ENCODE data around the gene CD22. TPM values are rescaled to one million over a fixed set of nuclear protein-coding genes. Genes with fewer than 3 reads are reported as not detected.

Gene CD22
- total RNA-seq, 1 donor from 2014 or later, result 1.2 TPM

DNA sequence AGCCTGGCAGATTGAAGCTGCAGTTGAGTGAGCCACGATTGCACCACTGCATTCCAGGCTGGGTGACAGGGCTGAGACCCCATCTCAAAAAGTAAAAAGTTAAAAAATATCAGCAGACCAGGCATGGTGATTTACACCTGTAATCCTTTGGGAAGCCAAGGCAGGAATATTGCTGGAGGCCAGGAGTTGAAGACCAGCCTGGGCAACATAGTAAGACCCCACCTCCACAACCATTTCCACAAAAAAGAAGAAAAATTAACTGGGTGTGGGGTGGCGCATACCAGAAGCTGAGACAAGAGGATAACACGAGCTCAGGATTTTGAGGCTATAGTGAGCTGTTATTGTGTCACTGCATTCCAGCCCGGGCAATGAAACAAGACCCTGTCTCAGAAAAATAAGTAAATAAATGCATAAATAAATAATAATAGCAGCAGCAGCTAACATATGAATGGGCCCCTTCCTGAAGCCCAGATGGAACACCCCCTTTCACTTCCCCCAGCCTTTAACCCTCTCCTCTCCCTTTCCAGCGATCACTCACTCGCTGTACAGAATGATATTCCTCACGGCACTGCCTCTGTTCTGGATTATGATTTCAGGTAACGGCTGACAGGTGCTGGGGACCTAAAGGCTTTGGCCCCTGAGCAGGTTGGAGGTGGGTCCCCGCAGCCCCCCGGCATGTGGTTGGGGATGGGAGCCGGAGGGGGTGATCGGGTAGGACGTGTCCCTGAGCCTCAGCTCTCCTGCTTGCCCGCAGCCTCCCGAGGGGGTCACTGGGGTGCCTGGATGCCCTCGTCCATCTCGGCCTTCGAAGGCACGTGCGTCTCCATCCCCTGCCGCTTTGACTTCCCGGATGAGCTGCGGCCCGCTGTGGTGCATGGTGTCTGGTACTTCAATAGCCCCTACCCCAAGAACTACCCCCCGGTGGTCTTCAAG is 33.9 kb upstream of the CD22 start:
- DNase-seq (ENCODE audit: low spot score) (no peak), ATAC-seq (no peak)

- no peak for DNase-seq (ENCODE audit: low spot score)
- no peak for ATAC-seq
These were observed 33.1 kb upstream of the CD22 start for GRCh38 chr19:35295792-35296462.

DNA sequence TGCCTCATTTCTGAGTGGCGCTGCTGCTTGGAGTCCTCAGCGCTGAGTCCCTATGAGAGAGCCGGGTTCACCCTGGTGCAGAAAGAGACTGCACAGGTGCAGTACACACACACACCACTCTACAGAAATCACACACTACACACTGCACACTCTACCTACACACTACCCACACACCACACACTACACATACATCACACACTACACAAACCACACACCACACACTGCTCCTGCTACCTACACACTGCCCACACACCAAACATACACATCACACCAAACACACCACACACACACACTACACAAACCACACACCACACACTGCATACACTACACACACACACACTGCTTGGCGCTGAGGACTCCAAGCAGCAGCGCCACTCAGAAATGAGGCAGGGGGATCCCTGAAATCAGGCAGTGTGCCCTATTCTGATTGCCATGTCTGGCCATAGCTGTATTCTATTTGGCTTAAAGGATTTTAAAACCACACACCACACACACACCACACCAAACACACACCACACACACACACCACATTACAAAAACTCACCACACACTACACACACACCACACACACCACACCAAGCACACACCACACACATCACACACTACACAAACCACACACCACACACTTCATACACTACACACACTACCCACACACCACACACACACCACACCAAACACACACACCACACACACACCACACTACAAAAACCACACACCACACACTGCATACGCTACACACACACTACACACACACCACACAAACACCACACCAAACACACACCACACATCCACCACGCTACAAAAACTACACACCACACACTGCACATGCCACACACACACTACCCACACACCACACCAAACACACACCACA is 32.1 kb upstream of the CD22 start:
- ATAC-seq (no peak), DNase-seq (ENCODE audit: low spot score) (no peak)

GRCh38 chr19:35297515-35297848 is 31.5 kb upstream of the CD22 start:
- DNase-seq (ENCODE audit: low spot score), result no peak
- no peak for ATAC-seq

DNA sequence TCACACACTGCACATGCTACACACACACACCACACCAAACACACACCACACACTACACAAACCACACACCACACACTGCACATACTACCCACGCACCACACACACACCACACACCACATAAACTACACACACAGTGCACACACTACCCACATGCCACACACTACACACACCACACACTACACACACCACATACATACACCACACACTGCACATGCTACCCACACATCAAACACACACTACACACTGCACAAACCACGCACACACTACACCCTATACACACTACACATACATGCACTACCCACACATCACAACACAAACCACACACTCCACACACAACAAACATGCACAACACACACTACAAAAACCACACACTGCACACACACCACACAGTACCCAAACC is 31.1 kb upstream of the CD22 start:
- ATAC-seq, result no peak
- no peak for DNase-seq (ENCODE audit: low spot score)

GRCh38 chr19:35298561-35298972 is 30.4 kb upstream of the CD22 start:
- ATAC-seq (no peak), DNase-seq (ENCODE audit: low spot score) (no peak)

- peak; percentile 33 for ATAC-seq
- DNase-seq (ENCODE audit: low spot score), result no peak
These were observed 29.3 kb upstream of the CD22 start for GRCh38 chr19:35299523-35300338.

- no peak for ATAC-seq
- no peak for DNase-seq (ENCODE audit: low spot score)
These were observed 28.7 kb upstream of the CD22 start for GRCh38 chr19:35300339-35300649.

DNA sequence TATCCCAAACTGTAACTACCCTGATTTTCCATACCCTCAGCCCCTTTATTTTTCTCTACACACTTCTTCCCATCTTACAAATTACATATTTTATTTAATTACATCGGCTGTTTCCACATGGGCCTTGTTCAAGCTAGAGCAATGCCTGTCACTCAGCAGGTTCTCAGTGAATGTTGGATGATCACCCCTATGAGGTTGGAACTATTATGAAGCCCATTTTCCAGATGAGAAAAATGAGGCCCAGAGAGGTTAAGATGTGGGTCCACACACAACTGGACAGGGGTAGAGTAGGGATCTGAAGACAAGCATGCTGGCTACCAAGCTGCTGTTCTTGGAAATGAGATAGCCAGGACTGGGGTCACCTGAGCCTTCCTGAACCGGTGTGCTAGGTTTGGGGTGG is 27.0 kb upstream of the CD22 start:
- no peak for DNase-seq (ENCODE audit: low spot score)
- ATAC-seq, result no peak

GRCh38 chr19:35302446-35302845 is 26.5 kb upstream of the CD22 start:
- DNase-seq (ENCODE audit: low spot score), result no peak
- no peak for ATAC-seq

DNA sequence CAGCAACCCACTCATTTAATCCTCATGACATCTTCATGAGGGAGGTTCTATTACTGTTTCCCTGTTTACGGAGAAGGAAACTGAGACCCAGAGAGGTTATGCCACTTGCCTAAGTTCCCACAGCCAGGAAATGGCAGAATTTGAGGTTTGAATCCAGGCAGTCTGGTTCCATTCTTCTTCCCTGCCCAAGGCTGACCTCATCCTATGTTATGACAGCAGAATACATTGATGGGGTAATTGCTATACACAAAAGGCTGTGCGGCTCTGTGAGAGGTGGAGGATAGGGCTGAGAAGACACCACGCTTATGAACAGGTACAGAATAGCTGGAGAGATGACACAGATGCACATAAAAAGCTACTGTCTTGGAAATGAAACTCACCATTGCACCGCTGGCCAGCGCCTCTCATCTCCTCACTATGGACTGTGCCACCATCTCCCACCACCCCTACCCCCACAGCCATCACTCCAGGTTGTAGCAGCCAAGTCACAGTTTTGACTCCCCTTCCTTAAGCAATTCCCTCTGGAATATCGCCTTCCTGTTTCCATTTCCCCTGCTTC is 25.6 kb upstream of the CD22 start:
- ATAC-seq (no peak), DNase-seq (ENCODE audit: low spot score) (no peak)

- no peak for DNase-seq (ENCODE audit: low spot score)
- no peak for ATAC-seq
These were observed 25.0 kb upstream of the CD22 start for GRCh38 chr19:35304036-35304435.

GRCh38 chr19:35305181-35305580 is 23.8 kb upstream of the CD22 start:
- DNase-seq (ENCODE audit: low spot score), result no peak
- no peak for ATAC-seq

DNA sequence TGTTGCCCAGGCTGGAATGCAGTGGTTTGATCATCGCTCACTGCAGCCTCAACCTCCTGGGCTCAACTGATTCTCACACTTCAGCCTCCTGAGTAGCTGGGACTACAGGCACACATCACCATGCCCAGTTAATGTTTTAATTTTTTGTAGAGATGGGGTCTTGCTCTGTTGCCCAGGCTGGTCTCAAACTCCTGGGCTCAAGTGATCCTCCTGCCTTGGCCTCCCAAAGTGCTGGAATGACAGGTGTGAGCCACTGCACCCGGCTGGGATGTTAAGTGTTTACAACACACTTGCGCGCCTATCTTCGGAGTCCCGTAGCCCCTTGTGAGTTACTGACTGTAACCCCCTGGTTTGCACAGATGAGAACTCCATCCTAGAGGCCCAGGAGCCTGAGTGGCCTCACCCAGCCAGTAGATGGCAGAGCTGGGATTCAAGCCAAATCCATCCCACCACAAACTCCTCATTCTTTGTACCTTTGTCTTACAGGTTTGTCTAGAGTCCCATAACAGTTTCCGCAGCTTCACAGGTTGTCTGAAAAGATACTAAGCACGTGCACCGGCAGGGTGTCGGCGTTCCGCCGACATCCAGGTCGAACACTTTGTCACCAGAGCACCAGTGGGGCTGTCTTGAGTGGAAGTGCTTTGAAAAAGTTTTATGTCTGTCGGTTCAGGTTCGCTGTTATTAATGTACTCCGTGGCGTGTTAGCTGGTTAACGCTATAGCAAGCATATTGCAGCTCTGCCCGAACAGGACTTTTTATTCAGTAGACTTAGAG is 22.3 kb upstream of the CD22 start:
- no peak for DNase-seq (ENCODE audit: low spot score)

GRCh38 chr19:35307931-35308330 is 21.1 kb upstream of the CD22 start:
- ATAC-seq (no peak), DNase-seq (ENCODE audit: low spot score) (no peak)

More for the DNA sequence above, 22.3 kb upstream of the CD22 start:
- no peak for ATAC-seq

GRCh38 chr19:35308910-35309309 is 20.1 kb upstream of the CD22 start:
- ATAC-seq (no peak), DNase-seq (ENCODE audit: low spot score) (no peak)

GRCh38 chr19:35309481-35310279 is 19.3 kb upstream of the CD22 start:
- ATAC-seq, result peak; percentile 45
- DNase-seq (ENCODE audit: low spot score), result no peak

- DNase-seq (ENCODE audit: low spot score) (no peak), ATAC-seq (no peak)
These were observed 18.7 kb upstream of the CD22 start for GRCh38 chr19:35310331-35310730.
